GF-D8 (cell line): ENCODE results near the gene SLC16A7.

Experiments
- DNase-seq: peaks from one replicate; lab custom pipeline; 2025; lab: John Stamatoyannopoulos, UW

The SLC16A7 gene

GRCh38 chr12:59624732-59625460 is 29.1 kb downstream of the SLC16A7 start:
- DNase-seq, result no peak

- DNase-seq, result no peak
Measured at GRCh38 chr12:59626382-59626781, 30.6 kb downstream of the SLC16A7 start.

GRCh38 chr12:59627582-59627981 is 31.8 kb downstream of the SLC16A7 start:
- no peak for DNase-seq

GRCh38 chr12:59629890-59630289 is 34.1 kb downstream of the SLC16A7 start:
- no peak for DNase-seq

GRCh38 chr12:59632408-59632807 is 36.6 kb downstream of the SLC16A7 start:
- no peak for DNase-seq

- DNase-seq, result no peak
Measured at GRCh38 chr12:59634254-59634653, 38.4 kb downstream of the SLC16A7 start.

GRCh38 chr12:59636945-59637691 is 41.3 kb downstream of the SLC16A7 start:
- no peak for DNase-seq

GRCh38 chr12:59637692-59638070 is 41.9 kb downstream of the SLC16A7 start:
- DNase-seq, result no peak

- no peak for DNase-seq
Measured at GRCh38 chr12:59643550-59643949, 47.7 kb downstream of the SLC16A7 start.

- DNase-seq, result no peak
Measured at GRCh38 chr12:59645242-59645641, 49.4 kb downstream of the SLC16A7 start.

- DNase-seq, result no peak
Measured at GRCh38 chr12:59646636-59647035, 50.8 kb downstream of the SLC16A7 start.

- no peak for DNase-seq
Measured at GRCh38 chr12:59649203-59649602, 53.4 kb downstream of the SLC16A7 start.

GRCh38 chr12:59650588-59651228 is 54.9 kb downstream of the SLC16A7 start:
- DNase-seq, result no peak

GRCh38 chr12:59651229-59651920 is 55.5 kb downstream of the SLC16A7 start:
- DNase-seq, result no peak

- no peak for DNase-seq
Measured at GRCh38 chr12:59652130-59652529, 56.3 kb downstream of the SLC16A7 start.

GRCh38 chr12:59654061-59654460 is 58.2 kb downstream of the SLC16A7 start:
- DNase-seq, result no peak

GRCh38 chr12:59657266-59657665 is 61.4 kb downstream of the SLC16A7 start:
- no peak for DNase-seq

- DNase-seq, result no peak
Measured at GRCh38 chr12:59657711-59658110, 61.9 kb downstream of the SLC16A7 start.

GRCh38 chr12:59660148-59660547 is 64.3 kb downstream of the SLC16A7 start:
- no peak for DNase-seq

- no peak for DNase-seq
Measured at GRCh38 chr12:59660921-59661597, 65.2 kb downstream of the SLC16A7 start.

- DNase-seq, result no peak
Measured at GRCh38 chr12:59664495-59664894, 68.7 kb downstream of the SLC16A7 start.

GRCh38 chr12:59665701-59666100 is 69.9 kb downstream of the SLC16A7 start:
- no peak for DNase-seq
